ENCODE measurements around the gene DOK5.
"Not testable (repeated sequence)": the region's sequence is repeated elsewhere in the genome, so short reads cannot be mapped to it uniquely, and the experiment has no call there.

DOK5 gene

GRCh38 chr20:54475334-54476168, at the start of gene DOK5:
DOK5 (plus strand) TSS chr20:54475593; CDS start chr20:54475947, 354 bp downstream.
- no peak for DNase-seq (ENCODE audit: low spot score)

- DNase-seq (ENCODE audit: low spot score), result no peak
These were observed 46.0 kb upstream of the DOK5 start for GRCh38 chr20:54429364-54429763.

- DNase-seq (ENCODE audit: low spot score), result no peak
These were observed 44.0 kb upstream of the DOK5 start for GRCh38 chr20:54431156-54431944.

- no peak for DNase-seq (ENCODE audit: low spot score)
These were observed 42.4 kb upstream of the DOK5 start for GRCh38 chr20:54432966-54433365.

DNA sequence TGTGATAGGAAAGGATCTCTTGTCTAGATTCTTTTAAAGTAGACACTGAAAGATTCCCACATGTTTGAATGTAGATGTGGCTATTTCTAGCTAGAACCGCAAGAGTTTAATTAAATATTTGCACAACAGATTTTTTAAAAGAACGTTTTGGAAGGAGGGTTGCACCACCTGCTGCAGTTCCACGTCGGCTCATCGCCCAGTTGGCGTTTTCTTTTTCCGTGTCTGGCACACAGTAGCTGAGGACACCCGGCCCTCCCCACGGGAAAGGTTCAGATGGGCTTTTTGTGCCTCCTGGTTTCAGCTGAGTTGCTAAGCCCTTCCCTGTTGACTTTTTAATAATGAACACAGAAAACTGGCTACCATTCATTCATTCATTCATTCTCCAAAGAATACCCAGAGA, 41.8 kb upstream of the DOK5 start:
- DNase-seq (ENCODE audit: low spot score), result no peak

- DNase-seq (ENCODE audit: low spot score), result no peak
These were observed 41.2 kb upstream of the DOK5 start for GRCh38 chr20:54434196-54434595.

DNA sequence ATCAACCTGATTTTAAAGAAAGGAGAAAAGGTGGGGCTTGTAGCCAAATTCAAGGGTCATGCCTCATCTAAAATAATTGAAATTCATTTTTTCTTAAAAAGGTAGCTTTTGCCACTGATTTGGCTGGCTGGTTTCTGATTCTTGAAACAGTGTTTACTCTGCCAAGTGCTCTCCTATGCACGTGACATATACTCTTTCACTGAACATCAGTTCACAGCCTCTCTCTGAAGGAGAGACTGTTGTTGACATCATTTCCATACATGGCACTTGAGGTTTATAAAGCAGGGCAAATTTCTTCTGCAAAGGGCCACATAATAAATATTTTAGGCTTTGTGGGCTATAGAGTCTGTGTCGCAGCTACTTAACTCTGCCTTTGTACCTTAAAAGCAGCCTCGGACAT, 40.4 kb upstream of the DOK5 start:
- DNase-seq (ENCODE audit: low spot score), result no peak

DNA sequence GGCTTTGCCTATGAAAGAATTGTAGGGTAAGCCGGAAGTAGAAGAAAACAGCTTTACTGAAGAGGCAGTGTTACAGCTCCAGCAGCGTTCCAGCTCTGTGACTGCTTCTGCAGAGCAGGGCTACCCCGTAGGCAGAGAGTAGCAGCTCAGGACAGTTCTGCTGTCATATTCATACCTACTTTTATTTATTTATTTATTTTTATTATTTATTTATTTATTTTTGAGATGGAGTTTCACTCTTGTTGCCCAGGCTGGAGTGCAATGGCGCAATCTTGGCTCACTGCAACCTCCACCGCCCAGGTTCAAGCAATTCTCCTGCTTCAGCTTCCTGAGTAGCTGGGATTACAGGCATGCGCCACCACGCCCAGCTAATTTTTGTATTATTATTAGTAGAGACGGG, 39.0 kb upstream of the DOK5 start:
- DNase-seq (ENCODE audit: low spot score), result not testable (repeated sequence)

- no peak for DNase-seq (ENCODE audit: low spot score)
These were observed 37.2 kb upstream of the DOK5 start for GRCh38 chr20:54438166-54438565.

- no peak for DNase-seq (ENCODE audit: low spot score)
These were observed 25.2 kb upstream of the DOK5 start for GRCh38 chr20:54450207-54450606.

DNA sequence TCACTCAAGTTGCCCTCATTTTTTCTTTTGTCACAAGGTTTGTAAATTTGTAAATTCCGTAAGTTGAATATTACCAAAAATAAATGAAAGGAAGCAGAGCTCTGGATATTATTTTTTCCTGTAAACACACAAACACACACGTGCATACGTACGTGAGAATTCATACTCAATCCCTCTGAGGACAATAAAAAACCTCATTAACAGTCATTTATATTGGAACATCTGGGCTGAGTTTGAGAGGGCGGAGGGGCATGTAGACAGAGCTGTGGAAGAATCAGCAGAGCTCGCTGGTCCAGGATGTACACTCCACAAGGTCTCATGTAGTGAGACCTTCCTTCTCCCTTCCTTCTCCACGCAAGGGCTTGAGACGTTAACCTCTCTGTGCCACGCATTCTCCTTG, 24.2 kb upstream of the DOK5 start:
- DNase-seq (ENCODE audit: low spot score), result no peak

- no peak for DNase-seq (ENCODE audit: low spot score)
These were observed 23.1 kb upstream of the DOK5 start for GRCh38 chr20:54452277-54452676.

GRCh38 chr20:54454982-54455381, 20.4 kb upstream of the DOK5 start:
- DNase-seq (ENCODE audit: low spot score), result no peak

DNA sequence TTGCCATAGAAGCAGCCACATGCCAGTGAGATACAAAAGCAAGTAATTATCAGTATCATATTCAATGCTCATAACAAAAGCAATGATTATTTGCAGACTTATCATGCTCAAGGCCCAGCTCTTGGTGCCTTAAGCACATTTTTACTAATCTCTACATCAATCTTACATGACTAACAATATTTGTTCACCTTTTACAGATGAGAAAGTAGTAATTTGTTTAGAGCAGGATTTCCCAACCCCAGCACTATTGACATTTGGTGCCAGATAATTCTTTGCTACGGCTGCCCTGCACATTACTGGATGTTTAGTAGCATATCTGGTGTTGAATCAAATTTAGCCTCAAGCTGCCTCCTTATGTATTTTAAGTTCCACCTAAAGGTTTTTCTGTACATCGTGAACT, 19.0 kb upstream of the DOK5 start:
- no peak for DNase-seq (ENCODE audit: low spot score)

DNA sequence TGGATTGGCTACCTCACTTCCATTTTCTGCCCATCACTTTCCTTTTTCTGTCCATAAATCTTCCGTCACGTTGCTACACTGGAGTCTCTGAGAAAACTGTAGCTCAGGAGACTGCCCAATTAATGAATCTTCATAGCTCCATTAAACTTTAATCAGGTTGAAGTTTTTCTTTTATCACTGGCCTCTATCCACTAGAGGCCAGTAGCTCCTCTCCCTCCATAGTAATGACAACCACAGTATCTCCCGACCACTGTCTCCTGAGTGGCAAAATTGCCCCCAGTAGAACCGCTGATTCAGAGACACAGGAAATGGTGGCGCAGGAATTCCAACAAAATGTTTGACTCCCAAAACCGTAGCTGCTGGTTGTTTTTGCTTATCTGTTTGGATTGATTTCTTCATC, 18.4 kb upstream of the DOK5 start:
- no peak for DNase-seq (ENCODE audit: low spot score)

- DNase-seq (ENCODE audit: low spot score), result no peak
These were observed 17.2 kb upstream of the DOK5 start for GRCh38 chr20:54458219-54458618.

DNA sequence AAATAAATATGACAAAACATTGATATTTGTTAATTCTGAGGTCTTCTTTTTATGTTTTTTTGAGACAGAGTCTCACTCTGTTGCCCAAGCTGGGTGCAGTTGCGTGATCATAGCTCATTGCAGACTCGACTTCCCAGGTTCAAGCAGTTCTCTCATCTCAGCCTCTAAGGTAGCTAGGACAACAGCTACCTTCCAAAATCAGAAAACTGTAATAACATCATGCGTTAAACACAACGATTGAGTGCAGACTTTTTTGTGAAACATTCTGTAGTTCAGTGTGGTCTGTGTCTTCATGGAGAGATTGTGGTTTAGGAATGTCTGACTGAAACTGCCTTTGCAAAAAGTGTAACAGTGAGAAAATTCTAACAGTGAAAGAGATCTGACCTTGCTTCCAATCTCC, 16.1 kb upstream of the DOK5 start:
- DNase-seq (ENCODE audit: low spot score), result no peak

DNA sequence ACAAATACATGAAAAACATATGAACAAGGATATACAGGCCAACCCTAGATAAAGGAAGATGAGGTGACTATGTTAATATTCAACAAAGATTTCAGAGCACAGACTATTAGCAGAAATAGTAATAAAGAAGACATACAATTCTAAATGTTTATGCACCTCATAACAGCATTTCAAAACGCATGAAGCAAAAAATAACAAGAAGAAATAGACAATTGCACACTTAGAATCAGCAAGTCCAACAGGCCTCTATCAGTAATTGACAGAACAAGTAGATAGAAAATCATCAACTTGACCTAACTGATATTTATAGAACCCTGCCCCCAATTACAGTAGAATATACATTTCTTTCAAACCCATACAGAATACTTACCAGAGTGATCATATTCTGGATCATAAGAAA, 11.4 kb upstream of the DOK5 start:
- DNase-seq (ENCODE audit: low spot score), result no peak

DNA sequence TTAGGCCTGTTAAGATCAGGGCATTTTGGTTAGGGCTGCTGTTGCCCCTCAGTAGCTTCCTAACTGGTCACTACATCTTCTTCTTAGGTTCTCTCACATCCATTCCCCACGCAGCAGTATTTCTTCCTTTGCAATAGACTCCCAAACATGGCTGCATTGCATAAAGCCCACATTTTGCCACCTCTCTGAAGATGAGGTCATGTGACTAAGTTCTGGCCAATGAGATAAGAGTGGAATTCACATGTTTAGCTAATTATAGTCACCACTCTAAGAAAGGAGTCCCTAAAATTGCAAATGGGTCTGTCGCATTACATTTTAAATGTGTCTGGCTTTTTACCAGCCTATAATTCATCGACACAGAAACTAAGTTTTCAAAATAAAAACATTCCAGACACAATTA, 9.3 kb upstream of the DOK5 start:
- no peak for DNase-seq (ENCODE audit: low spot score)

DNA sequence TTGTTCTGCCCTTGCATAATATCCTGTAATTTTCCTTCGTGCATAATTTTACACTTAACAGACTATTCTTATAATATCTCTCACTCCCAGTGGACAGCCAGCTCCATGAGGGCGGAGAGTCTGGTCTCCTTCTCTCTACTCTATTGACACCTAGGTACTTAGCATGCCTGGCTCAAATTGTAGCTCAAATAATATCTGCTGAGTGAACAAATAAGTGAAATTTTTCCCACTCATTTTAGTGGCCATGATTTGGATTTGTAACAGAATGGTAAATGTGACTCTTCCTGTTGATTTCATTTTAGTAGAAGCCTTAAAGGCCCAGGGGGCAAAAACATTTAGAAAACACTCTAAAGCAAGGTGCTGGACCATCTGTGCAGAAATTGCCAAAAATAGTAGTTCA, 7.8 kb upstream of the DOK5 start:
- no peak for DNase-seq (ENCODE audit: low spot score)

DNA sequence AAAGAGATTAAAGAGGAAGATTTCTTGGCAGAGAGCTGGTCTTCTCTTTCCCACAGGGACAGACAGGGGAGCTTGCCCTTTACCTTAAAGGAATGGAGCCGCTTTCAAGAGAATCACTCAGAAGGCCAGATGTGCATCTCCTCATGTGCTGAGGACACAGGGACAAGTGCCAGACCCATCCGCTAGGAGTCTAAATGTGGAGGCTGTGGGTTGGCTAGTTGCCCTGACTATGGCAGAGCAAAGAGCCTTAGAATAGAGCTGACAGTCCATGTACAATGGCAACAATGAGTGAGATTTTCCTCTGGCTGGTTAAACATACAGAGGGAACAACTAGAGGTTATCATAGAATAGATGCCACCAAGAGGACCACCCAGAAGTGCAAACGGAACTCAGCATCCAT, 7.3 kb upstream of the DOK5 start:
- no peak for DNase-seq (ENCODE audit: low spot score)

DNA sequence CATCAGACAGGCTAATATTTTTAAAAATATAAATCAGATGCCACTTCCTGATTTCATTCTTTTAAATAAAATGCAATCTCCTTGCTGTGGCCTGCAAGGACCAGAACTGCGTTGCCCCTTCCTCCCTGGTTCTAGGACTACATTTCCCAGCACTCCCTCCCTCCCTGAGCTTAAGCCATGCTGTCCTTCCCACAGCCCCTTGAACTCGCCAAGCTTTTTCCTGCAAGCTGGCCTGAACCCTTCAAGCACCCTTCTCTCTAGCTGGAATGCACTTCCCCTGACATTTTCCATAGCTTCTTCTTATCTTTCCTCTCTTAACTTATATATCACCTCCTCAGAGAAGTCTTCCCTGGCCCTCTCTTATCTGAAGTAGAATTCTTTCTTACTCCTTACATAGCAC, 6.1 kb upstream of the DOK5 start:
- no peak for DNase-seq (ENCODE audit: low spot score)

GRCh38 chr20:54469952-54470351, 5.4 kb upstream of the DOK5 start:
- DNase-seq (ENCODE audit: low spot score), result no peak

- DNase-seq (ENCODE audit: low spot score), result no peak
These were observed 4.7 kb upstream of the DOK5 start for GRCh38 chr20:54470697-54471096.
